Measurements from ENCODE around the gene PNPLA7.

DNA sequence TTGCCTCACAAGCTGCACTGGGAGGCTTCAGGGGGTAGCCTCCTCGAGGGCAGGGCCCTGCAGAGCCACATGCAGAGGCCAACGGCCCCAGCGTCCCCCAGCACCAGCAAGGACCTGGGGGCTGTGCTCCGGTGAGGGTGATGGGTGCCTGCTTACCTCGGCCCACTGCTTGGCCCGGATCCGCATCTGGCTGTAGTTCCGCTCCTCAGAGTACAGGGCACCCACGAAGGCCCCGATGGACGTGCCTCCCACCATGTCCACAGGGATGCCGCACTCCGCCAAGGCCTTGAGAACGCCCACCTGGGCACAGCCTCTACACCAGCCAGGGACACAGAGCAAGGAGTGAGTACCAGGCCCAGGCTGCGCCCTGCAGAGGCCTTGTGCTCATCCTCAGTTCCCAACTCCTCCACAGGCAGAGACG lies 83.0 kb downstream of the PNPLA7 start:
- TF ChIP-seq, protein P1, sequence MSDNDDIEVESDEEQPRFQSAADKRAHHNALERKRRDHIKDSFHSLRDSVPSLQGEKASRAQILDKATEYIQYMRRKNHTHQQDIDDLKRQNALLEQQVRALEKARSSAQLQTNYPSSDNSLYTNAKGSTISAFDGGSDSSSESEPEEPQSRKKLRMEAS (IDR thresholded peaks at IDR 0.05): no peak
- TF ChIP-seq TAF1 (conservative IDR thresholded peaks at IDR 0.05): no peak
- no peak for TF ChIP-seq EGR1 (IDR thresholded peaks at IDR 0.05; ENCODE audit: low read depth in 2 of 2)
- no peak for TF ChIP-seq NR2F2 (IDR thresholded peaks at IDR 0.05)
